ENCODE measurements around the gene DRICH1.
"Not testable (repeated sequence)": the region's sequence is repeated elsewhere in the genome, so short reads cannot be mapped to it uniquely, and the experiment has no call there.

DNA sequence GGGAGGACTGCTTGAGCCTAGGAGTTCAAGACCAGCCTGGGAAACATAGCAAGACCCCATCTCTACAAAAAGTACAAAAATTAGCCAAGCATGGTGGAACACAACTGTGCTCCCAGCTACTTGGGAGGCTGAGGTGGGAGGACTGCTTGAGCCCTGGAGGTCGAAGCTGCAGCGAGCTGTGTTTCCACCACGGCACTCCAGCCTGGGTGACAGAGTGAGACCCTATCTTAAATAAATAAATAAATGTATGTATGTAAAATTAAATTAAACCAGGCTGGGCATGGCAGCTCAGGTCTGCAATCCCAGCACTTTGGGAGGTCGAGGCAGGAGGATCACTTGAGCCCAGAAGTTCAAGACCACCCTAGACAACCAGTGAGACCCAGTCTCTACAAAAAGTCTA, 28.3 kb upstream of the DRICH1 start:
- TF ChIP-seq POLR2A (IDR thresholded peaks at IDR 0.05) = not testable (repeated sequence)
- TF ChIP-seq, protein P1, sequence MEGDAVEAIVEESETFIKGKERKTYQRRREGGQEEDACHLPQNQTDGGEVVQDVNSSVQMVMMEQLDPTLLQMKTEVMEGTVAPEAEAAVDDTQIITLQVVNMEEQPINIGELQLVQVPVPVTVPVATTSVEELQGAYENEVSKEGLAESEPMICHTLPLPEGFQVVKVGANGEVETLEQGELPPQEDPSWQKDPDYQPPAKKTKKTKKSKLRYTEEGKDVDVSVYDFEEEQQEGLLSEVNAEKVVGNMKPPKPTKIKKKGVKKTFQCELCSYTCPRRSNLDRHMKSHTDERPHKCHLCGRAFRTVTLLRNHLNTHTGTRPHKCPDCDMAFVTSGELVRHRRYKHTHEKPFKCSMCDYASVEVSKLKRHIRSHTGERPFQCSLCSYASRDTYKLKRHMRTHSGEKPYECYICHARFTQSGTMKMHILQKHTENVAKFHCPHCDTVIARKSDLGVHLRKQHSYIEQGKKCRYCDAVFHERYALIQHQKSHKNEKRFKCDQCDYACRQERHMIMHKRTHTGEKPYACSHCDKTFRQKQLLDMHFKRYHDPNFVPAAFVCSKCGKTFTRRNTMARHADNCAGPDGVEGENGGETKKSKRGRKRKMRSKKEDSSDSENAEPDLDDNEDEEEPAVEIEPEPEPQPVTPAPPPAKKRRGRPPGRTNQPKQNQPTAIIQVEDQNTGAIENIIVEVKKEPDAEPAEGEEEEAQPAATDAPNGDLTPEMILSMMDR (IDR thresholded peaks at IDR 0.05) = not testable (repeated sequence)
